HG02840 (cell line): ENCODE measurements around the gene ZBED3.
"Not testable (repeated sequence)": the region's sequence is repeated elsewhere in the genome, so short reads cannot be mapped to it uniquely, and the experiment has no call there.

ENCODE experiments used
- ATAC-seq: cut with Tn5 transposase; IDR thresholded peaks from one replicate; pipeline ENCODE4 v1.9.1; 2021; ENCODE audit warnings: mild to moderate bottlenecking, moderate library complexity, moderate number of reproducible peaks; ENCODE audit not compliant: unreplicated experiment, low FRiP score

Gene ZBED3

GRCh38 chr5:77080479-77080878 lies 6.6 kb downstream of the ZBED3 start:
- not testable (repeated sequence) for ATAC-seq

GRCh38 chr5:77077829-77078176 lies 9.3 kb downstream of the ZBED3 start:
- ATAC-seq, result no peak

DNA sequence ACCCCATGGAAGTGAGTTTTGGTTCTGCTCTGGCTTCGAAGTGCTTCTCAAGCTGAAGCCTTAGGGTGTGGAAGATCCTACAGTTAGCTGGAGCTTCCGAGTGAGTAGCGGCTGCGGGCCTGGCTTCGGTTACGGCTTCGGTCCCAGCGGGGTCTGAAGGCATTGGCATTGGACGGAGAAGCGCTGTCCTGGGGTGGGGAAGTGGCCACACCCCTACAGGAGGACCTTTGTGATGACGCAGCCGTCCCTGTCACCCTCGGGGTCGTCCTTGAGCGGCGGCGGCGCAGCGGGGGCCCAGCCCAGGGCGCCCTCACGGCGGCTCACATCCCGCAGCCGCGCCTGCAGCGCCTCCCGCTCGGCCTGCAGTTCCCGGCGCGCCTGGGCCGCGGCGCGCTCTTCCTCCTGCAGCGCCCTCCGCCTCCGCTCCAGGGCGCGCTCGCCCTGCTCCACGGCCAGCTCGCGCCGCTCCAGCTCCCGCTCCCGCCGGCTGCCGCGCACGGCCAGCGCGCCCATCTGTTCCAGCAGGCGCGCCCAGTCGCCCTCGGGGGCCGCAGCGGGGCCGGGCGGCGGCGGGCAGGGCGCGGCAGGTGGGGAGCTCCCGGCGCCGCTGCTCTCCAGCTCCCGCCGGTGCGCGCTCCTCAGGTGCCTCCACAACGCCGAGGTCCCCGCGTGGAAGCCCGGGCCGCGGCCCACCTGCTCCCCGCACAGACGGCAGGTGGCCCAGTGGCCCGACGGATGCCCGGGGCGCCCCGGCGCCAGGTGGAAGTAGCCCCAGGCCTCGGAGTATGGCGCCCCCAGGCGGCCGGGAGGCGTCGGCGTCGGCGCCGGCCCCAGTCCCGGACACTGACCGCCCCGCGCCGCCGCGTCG lies 9.9 kb downstream of the ZBED3 start:
- ATAC-seq, result peak; percentile 70

GRCh38 chr5:77074745-77075144 lies 12.3 kb downstream of the ZBED3 start:
- no peak for ATAC-seq

DNA sequence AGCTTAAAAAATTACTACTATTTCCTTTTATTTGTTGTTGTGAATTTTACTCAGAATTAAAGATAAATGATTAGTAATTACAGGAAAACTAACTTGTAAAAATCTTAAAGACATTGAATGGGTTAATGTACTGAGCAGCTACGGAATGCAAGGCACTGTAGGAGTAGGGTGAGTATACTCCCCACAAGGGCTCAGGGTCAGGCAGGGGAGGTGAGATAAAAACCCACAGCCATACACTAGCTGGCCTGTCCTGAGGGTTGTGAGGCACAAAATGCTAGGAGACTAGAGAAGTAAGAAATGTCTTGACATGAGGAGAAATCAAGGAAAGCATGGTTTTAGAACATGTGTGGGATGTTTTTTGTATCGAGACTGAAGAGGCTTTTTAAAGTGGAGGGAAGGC lies 13.4 kb downstream of the ZBED3 start:
- ATAC-seq, result no peak

DNA sequence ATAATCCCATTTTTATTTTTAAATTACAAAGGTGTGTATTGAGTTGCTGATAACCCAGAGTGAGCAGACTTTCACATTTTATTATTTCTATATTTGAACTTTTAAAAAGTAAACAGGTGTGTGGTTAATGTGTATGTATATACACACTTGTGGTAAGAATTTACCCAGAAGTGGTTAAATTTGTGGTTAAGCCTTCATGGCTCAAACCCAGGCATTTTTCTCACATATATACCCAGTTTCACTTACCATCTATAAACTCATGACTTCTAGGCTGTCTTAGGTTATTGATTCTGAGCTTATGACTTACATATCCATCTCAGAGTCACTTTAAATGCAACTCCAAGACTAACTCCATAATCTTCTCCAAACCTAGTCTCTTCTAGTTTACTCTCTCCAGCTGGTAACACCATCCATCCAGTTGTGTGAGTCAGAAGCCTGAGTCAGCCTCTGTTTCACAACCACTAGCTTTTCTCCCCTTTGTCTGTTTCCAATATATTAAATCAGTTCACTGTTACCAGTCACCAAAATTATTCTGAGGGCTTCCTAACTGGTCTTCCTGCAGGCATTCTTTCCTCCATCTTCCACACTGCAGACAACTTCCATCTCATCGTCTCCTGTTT lies 20.2 kb downstream of the ZBED3 start:
- ATAC-seq, result no peak

DNA sequence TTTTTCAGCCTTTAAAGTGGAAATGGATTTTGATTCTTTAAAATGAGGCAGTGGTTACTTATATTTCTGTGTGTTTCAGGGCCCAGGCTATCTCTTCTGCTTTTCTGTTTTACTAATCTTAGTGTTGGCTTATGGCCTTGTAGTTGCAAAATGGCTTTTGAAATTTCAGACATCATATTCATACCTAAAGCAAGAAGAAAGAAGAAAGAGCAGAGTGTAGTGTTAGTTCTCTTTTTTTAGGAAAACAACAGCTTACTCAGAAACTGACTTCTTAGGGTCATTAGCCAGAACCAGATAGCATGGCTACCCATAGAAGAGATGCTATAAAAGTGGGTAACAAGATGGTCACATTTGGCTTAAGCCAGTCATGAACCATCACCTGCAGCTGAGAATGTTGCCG lies 20.9 kb downstream of the ZBED3 start:
- ATAC-seq, result no peak

DNA sequence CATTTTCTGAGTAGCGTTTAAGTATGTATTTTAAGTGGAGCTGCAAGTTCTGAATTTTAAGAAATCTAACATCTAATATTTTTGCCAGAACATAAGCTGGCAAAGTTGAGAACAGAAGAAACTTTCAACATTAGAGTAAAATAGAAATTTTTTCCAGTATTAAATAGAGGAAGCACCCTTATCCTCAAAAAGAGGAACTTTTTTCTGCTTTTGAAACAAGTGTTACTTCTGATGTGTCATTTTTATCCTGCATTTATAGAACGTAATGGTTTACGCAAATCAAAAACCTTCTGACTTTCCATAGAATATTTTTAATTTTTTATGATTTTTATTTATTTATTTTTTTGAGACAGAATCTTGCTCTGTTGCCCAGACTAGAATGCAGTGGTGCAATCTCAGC lies 21.8 kb downstream of the ZBED3 start:
- no peak for ATAC-seq

DNA sequence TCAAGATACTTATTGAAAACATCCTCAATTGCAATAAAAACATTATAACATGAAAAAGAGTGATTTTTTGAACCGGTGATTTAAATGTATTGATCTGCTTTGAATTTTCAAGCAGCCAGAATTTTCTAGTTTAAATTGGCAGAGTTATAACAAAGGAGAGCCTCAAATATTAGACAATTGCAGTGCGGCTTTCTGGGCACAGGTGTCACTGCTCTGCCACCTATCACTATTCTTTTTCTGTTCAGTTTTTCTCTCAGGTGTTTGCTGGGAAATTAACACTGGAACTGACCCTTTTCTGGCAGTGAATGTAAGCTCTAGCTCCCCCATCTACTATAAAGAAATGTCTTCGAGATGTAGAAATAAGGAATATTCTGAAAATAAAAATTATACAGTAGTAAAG lies 23.0 kb downstream of the ZBED3 start:
- no peak for ATAC-seq

- no peak for ATAC-seq
Measured at GRCh38 chr5:77046416-77047073, 40.5 kb downstream of the ZBED3 start.

DNA sequence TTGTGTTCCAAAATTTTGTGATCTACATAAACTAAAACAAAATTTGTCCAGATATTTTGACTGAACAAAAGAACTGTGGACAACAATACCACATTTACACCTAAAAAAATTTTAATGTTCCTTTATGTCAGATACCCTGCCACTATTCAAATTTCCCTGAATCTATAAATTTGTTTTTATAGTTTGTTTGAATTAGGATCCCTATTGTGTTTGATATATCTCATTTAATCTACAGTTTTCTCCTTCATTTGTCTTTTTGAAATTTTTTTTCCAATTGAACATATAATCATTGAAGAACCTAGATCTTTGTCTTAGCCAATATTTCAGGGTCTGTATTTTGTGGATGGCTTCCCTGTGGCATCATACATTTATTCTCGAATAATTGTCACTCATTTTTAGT lies 51.1 kb downstream of the ZBED3 start:
- ATAC-seq, result no peak

GRCh38 chr5:77033338-77033737 lies 53.7 kb downstream of the ZBED3 start:
- no peak for ATAC-seq

GRCh38 chr5:77032635-77033034 lies 54.5 kb downstream of the ZBED3 start:
- no peak for ATAC-seq

GRCh38 chr5:77031891-77032290 lies 55.2 kb downstream of the ZBED3 start:
- ATAC-seq, result no peak

DNA sequence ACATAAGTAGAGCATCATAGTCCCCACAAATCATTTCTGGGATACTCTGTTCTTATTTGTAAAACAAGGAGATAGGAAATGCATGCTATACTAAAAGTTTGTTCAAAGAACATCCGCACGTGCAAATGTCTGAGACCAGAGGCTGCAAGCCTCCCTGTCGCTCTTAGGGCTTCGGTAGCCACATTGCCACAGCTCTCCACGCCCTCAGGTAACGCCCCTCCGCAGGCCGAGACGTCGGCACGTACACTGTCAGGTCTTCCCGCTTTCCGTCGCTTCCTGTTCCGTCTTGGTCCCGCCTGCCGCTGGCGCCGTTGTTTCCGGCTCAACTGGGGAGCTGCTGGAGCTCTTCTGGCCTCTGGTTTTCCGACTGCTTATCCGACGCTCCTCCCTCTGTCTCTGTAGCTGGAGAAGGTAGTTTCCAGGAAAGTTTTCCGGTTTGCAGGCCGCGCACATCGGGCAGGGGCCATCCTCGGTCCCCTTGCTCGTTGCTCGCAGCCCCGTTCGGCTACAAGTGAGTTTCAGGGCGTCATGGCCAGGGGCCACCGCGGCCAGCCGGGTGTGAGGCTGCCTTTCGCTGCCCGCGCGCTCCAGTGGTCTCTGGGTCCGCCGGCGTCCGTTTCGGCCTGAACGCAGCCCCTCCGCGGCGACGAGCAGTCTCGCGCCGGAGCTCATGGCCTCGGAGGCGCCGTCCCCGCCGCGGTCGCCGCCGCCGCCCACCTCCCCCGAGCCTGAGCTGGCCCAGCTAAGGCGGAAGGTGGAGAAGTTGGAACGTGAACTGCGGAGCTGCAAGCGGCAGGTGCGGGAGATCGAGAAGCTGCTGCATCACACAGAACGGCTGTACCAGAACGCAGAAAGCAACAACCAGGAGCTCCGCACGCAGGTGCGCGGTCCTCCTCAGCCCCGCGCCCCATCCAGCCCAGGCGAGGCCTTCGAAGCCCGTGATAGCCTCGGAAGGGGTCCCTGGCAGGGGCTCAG lies 56.7 kb downstream of the ZBED3 start, which contains the start of gene AGGF1:
AGGF1 (plus strand) TSS at position 308 of the 975 bp plus-strand sequence; CDS start at position 671, 363 bp downstream.
- peak; percentile 98 for ATAC-seq

DNA sequence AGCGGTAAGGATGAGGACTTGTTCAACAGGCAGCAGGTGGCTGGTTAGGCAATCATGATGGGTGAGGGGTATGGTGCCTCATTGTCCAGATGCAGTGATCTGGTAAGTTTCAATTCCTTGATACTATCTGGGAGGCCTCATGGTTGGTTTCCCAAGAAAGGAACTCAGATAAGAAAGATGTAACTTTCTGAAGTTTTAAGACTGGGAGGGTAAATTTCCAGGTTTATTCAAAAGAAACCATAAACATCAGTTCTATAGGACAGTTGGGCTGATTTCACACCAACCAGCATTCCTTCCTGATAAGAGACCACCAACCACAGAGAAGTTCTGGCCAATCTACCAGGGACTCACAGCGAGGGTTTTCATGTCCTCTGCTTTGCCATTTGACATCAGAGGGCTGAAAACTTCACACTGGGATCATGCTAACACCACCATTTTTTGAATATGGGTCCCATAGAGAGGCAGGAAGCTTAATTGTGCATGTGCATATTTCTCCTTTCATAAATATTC lies 57.7 kb downstream of the ZBED3 start:
- no peak for ATAC-seq

GRCh38 chr5:77028631-77029375 lies 58.3 kb downstream of the ZBED3 start:
- ATAC-seq, result no peak

DNA sequence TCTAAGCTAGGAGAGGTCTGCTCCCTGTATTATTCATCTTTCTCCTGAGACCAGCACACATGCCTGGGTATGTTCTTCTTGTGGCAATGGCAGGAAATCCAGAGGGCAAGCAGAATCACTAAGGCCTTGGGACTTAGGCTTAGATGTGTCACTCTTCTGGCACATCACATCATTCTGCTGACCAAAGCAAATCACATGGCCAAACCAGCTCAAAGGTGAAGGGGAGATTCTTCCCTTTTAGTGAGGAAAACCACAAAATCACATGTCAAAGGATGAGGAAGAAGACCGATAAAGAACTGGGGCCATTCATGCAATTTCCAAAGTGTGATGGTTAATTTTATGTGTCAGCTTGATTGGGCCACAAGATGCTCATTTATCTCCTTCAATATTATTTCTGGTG lies 62.6 kb downstream of the ZBED3 start:
- ATAC-seq, result no peak
